SU-DHL-6 (cell line): ENCODE measurements around the gene CCDC107.

Experiments used
- H2AFZ ChIP-seq: fragments of 200-600 bp; sonication (generic); 2 replicates; pipeline ENCODE4 v1.6.1; 2014; ENCODE audit warnings: low read depth, mild to moderate bottlenecking, moderate library complexity, mixed read lengths, antibody characterized with exemption, low read length; ENCODE audit not compliant: severe bottlenecking
- H3F3A ChIP-seq: fragments of 200-600 bp; shearing (Covaris generic); 2 replicates; pipeline ENCODE4 v1.6.0; 2016; ENCODE audit warnings: antibody characterized with exemption, mild to moderate bottlenecking; ENCODE audit not compliant: insufficient read depth
- H3K27ac ChIP-seq: fragments of 200-600 bp; sonication (generic); 2 replicates; pipeline ENCODE4 v1.5.1; 2016; ENCODE audit warnings: low read depth, mild to moderate bottlenecking, low read length, moderate library complexity, mixed read lengths
- H3K27me3 ChIP-seq: fragments of 200-600 bp; sonication (generic), shearing (Covaris generic); 2 replicates; pipeline ENCODE4 v1.6.0; 2014; ENCODE audit warnings: mild to moderate bottlenecking, low read length
- H3K36me3 ChIP-seq: fragments of 200-600 bp; sonication (generic); 2 replicates; pipeline ENCODE4 v1.6.1; 2014; ENCODE audit warnings: mild to moderate bottlenecking, low read length, mixed read lengths
- H3K4me2 ChIP-seq: fragments of 300-600, 200-600 bp; shearing (Covaris generic), sonication (generic); 2 replicates; pipeline ENCODE4 v1.6.0; 2014; ENCODE audit warnings: low read length, low read depth, mild to moderate bottlenecking; ENCODE audit not compliant: poor library complexity, severe bottlenecking
- H3K4me3 ChIP-seq: fragments of 200-600 bp; sonication (generic); 2 replicates; pipeline ENCODE4 v1.5.1; 2014; ENCODE audit warnings: antibody characterized with exemption, low read length, mild to moderate bottlenecking, mixed read lengths; ENCODE audit not compliant: insufficient read depth, poor library complexity, severe bottlenecking
- H3K79me2 ChIP-seq: fragments of 200-600 bp; sonication (generic); 2 replicates; pipeline ENCODE4 v1.6.1; 2014; ENCODE audit warnings: mild to moderate bottlenecking, low read length, moderate library complexity; ENCODE audit not compliant: insufficient read depth
- H3K9ac ChIP-seq: fragments of 200-600 bp; sonication (generic); 2 replicates; pipeline ENCODE4 v1.7.0; 2014; ENCODE audit warnings: mild to moderate bottlenecking, low read length
- H3K9me2 ChIP-seq: fragments of 200-600 bp; sonication (generic); replicated peaks from 2 replicates; pipeline ENCODE4 v1.6.1; 2014; ENCODE audit warnings: low read length; ENCODE audit not compliant: insufficient read depth
- H3K9me3 ChIP-seq: fragments of 200-600 bp; sonication (generic); 2 replicates; pipeline ENCODE4 v1.6.1; 2014; ENCODE audit warnings: low read length, mixed read lengths; ENCODE audit not compliant: insufficient read depth
- H4K20me1 ChIP-seq: fragments of 200-600 bp; sonication (generic); 2 replicates; pipeline ENCODE4 v1.6.1; 2014; ENCODE audit warnings: low read depth, mild to moderate bottlenecking, antibody characterized with exemption, low read length, moderate library complexity, mixed read lengths
- CTCF ChIP-seq: fragments of 200-600 bp; sonication (generic); IDR thresholded peaks from one replicate; pipeline ENCODE4 v1.5.1; 2017; ENCODE audit warnings: antibody characterized with exemption, mild to moderate bottlenecking, low read length, moderate library complexity; ENCODE audit not compliant: insufficient read depth, poor library complexity, severe bottlenecking
- EZH2phosphoT487 ChIP-seq: fragments of 200-600 bp; sonication (generic), shearing (Covaris generic); conservative IDR thresholded peaks from 2 replicates; pipeline ENCODE4 v1.6.1; 2018; ENCODE audit warnings: mild to moderate bottlenecking, antibody characterized with exemption, low read length, moderate library complexity, mixed read lengths

Gene CCDC107

DNA sequence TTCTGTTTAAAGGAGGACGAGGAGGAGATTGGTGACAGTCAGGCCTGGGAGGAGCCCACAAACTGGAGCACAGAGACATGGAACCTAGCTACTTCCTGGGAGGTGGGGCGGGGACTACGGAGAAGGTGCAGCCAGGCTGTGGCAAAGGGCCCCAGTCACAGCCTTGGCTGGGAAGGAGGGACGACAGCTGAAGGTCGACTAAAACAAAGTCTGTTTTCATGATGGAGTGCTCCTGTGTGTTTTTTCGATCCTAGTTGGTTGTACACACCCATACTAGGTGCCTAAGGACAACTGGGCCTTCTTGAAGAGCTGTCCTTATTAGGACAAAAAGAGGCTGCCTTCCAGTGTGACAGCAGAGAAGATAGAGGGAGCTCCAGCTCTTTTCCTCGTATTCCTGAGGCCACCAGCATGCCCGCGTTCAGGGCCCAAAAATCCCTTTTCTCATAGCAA is 2.9 kb downstream of the CCDC107 start:
- Histone ChIP-seq H2AFZ (no peak overlapping the region), H4K20me1 (no peaks in the 10 kb centered on the region), H3K27ac (no peak overlapping the region), H3K36me3 (no peaks in the 10 kb centered on the region), H3K9me3 (no peaks in the 10 kb centered on the region), H3K4me2 (no peak overlapping the region), H3K79me2 (peaks cover 14% of the 10 kb centered on the region; the same call in 1 of the 2 replicates), H3K27me3 (no peaks in the 10 kb centered on the region), H3F3A (peaks cover 64% of the 10 kb centered on the region), H3K9ac (no peak overlapping the region), H3K9me2 (no peaks in the 10 kb centered on the region), H3K4me3 (no peak overlapping the region)
- TF ChIP-seq CTCF (no peak), EZH2phosphoT487 (no peak)

DNA sequence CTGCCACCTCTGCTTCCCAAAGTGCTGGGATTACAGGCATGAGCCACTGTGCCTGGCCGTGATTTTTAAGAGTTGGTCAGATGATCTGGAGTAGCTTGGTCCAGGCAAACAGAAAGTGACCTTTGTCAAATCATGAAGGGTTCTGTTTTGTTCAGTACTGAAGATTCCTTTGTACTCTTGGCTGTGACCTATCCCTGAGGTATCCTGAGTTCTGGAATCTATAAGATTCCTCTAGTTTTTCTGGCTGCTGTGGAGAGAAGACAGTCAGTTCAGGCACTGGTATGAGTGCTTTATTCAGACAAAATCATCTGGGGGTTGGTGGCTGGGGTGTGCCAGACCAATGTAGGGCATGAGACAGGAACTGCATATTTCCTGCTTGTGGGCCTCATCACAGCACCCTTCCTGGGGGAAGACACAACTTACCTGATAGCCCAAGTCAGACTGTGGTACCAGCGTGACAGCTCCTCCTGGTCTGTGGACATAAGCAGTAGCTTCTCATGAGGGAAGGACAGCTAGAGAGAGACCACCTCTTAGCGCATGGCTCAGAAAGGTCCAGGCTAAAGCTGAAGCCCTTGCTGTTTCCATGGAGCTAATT is 3.8 kb downstream of the CCDC107 start:
- H3K36me3 ChIP-seq, result no peaks in the 10 kb centered on the region
- no peaks in the 10 kb centered on the region for H4K20me1 ChIP-seq
- no peaks in the 10 kb centered on the region for H3K27me3 ChIP-seq
- H3F3A ChIP-seq, result peaks cover 66% of the 10 kb centered on the region
- H3K9ac ChIP-seq, result no peak overlapping the region
- H3K9me2 ChIP-seq, result no peaks in the 10 kb centered on the region
- no peaks in the 10 kb centered on the region for H3K9me3 ChIP-seq
- peaks cover 14% of the 10 kb centered on the region; the same call in 1 of the 2 replicates for H3K79me2 ChIP-seq
- peak overlapping the region; percentile 13; the same call in 1 of the 2 replicates for H3K27ac ChIP-seq
- no peak overlapping the region for H2AFZ ChIP-seq
- no peak overlapping the region for H3K4me2 ChIP-seq
- TF ChIP-seq EZH2phosphoT487, result no peak
- no peak for TF ChIP-seq CTCF
- H3K4me3 ChIP-seq, result no peak overlapping the region

DNA sequence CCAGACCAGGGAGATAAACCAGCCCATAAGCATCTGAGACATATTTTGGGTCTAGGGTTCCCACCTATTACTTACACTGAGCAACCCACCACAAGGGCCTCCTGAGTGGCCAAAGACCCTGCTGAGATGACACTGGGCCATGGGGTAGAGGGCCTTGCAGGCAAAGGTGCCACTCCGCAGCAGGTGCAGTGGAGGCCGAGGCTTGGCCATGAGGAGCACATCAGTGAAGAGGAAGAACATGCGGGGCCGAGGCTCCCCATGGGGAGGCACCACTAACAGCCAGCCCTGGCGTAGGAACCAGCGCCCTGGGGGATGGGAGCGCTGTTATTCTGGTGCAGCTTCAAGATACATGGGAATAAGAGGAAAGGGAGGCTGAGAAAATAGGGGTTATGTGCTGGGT is 4.3 kb downstream of the CCDC107 start:
- Histone ChIP-seq H3K9ac (no peak overlapping the region), H3K79me2 (peaks cover 14% of the 10 kb centered on the region; the same call in 1 of the 2 replicates), H2AFZ (no peak overlapping the region), H3K36me3 (no peaks in the 10 kb centered on the region), H4K20me1 (no peaks in the 10 kb centered on the region), H3K27me3 (no peaks in the 10 kb centered on the region), H3F3A (peaks cover 60% of the 10 kb centered on the region), H3K9me2 (no peaks in the 10 kb centered on the region), H3K9me3 (no peaks in the 10 kb centered on the region), H3K4me2 (no peak overlapping the region), H3K27ac (no peak overlapping the region), H3K4me3 (no peak overlapping the region)
- no peak for TF ChIP-seq EZH2phosphoT487
